HG03103 (cell line): ENCODE results near the gene IER5L.
"Not testable (repeated sequence)": the region's sequence is repeated elsewhere in the genome, so short reads cannot be mapped to it uniquely, and the experiment has no call there.

Experiments used
- ATAC-seq: cut with Tn5 transposase; IDR thresholded peaks from one replicate; pipeline ENCODE4 v1.9.1; 2021; ENCODE audit warnings: low read depth; ENCODE audit not compliant: unreplicated experiment

The IER5L gene

GRCh38 chr9:129204840-129205239, 26.8 kb upstream of the IER5L start:
- no peak for ATAC-seq

DNA sequence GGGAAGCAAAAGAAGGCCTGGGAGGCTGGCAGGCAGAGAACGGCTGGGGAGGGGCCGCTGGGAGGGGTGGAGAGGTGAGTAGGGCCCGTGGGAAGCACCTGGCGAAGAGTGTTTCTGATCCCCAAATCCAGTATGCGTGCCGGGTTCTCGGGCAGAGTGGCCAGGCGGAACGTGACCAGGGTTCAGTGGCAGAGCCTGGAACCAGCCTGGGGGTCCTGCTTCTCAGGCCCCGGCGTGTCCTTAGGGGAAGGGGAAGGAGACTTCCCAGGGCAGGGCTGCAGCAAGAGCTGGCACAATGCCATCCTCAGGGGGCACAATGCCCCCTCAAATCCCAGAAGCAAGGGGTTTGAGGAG, 25.5 kb upstream of the IER5L start:
- no peak for ATAC-seq

GRCh38 chr9:129202613-129203555, 24.8 kb upstream of the IER5L start:
- ATAC-seq = peak; percentile 79

DNA sequence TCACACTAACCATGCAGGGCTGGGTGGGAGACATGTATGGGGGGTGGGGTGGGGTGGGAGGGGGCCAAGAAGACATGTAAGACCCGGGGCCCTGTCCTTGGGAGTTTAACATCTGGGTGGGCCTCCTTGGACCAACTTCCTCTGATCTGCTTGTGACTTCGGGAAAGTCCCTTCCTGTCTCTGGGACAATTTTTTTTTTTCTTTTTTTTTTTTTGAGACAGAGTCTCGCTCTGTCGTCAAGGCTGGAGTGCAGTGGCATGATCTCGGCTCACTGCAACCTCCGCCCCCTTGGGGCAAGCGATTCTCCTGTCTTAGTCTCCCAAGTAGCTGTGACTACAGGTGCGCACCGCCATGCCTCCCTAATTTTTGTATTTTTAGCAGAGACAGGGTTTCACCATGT, 23.8 kb upstream of the IER5L start:
- no peak for ATAC-seq

DNA sequence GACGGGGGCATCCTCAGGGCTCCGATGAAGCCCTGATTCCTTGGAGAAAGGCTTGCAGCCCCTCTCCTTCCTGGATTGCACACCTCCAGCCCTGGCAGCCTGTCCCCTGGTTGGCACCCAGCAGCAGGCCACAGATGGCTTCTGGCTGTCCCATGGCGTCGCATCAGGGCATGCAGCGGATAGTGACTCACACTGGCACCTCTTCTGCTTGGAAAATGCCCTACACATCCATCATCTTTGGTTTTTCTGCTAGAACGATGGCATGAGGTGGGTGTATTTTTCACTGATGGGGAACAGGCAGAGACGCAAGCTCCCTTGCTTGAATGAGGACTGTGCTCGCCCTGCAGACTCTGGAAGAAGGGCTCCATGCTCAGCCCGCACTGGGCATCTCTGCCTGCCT, 23.2 kb upstream of the IER5L start:
- no peak for ATAC-seq

DNA sequence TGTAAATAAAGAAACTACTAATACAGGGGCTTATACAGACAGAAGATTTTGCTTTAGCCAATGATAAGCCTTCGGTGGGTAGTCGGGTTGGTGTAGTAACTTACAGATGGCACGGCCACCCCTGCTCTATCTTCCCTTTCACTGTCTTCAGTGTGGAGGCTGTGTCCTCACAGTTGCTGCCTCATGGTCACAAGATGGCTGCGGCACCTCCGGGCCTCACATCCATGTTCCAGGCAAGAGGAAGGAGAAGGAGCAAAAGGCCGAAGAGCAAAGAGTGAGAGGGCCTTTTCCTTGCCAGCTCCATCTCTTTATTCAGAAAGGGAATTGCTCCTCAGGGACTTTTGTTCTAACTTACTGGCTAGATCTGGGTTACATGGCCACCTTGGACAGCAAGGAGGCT, 22.2 kb upstream of the IER5L start:
- ATAC-seq = no peak

DNA sequence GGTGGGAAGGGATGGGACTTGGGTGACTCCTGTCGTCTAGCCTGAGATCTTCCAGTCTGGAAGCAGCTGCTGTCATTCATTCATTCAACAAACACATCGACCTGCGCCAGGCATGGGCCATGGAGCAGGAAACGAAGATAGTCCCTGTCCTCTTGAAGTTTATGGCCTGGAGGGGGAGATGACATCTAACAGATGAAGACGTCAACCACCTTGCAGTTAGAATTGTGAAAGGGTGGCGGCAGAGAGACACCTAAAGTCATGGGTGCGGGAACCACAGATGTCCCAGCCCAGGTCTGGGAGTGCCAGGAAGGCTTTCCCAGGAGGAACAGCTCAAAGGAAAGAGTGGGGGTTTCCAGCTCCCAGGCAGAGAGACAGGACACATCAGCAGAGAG, 21.0 kb upstream of the IER5L start:
- no peak for ATAC-seq

GRCh38 chr9:129198319-129199043, 20.4 kb upstream of the IER5L start:
- no peak for ATAC-seq

DNA sequence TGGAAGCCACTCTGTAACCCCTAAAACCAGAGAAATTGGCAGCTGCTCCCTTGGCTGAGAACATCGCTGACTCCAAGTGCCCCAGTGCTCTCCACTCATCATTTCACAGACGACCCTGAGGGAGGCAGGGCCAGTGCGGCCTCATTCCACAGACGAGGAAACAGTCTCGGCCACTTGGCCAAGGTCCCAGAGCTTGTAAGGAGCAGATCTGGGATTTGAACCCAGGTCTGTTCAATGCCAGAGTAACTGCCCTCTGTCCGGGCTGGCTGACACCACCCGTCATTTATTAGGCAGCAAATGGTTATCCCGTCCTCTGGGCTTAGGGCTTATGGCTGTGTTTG, 19.9 kb upstream of the IER5L start:
- no peak for ATAC-seq

- ATAC-seq = not testable (repeated sequence)
These were observed 19.0 kb upstream of the IER5L start for GRCh38 chr9:129197045-129197444.

DNA sequence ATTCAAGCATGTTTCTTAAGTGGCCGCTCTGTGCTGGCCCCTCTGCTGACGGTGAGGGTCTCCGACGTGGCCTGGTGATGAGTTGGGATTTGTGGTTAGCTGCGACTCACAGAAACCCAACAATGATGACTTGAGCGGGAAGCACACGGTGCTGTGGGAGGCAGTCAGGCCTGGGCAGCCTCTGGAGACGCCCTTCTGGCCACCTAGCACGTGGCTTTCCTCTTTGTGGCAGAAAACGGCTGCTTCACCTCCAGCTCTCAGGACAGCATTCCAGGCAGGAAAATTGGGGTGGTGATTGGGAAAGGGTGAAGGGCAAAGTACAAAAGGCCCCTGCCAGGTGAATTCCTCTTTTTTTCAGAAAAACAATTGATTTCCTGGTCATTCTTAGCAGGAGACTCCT, 17.5 kb upstream of the IER5L start:
- ATAC-seq = no peak

DNA sequence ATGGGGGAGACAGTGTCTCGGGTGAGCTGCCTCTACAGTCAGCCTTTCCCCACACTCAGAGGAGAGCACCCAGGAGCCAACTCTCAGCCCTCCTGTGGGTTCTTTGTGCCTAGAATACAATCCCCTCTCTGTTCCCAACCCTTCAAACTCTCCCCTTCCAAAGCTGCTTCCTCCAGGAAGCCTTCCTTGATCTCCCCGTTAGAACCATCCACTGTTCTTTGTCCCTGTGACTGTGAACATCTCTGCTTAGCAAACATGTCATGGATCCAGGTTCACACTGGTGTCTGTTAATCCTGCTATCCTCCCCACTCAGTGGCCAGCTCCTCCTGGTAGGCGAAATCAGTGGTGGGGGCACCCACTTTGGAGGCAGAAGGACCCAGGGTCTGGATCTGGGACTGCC, 16.2 kb upstream of the IER5L start:
- ATAC-seq = no peak

DNA sequence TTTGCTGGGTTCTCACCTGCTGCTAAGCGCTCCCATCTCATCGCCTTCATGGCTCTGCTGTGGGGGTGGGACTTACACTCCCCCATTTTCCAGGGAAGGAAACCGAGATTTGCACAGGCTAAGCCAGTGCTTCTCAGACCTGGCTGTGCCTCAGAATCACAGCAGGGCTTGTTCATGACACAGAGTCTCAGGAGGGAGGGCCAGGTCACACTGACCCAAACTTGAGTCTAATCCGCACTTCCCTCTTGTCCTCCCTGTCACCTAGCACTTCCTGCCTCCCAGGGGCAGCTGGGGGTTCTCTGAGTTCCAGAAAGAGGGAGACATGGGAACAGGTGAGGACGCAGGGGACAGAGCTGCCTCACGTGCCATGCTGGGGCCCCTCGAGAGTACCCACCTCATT, 15.6 kb upstream of the IER5L start:
- no peak for ATAC-seq

DNA sequence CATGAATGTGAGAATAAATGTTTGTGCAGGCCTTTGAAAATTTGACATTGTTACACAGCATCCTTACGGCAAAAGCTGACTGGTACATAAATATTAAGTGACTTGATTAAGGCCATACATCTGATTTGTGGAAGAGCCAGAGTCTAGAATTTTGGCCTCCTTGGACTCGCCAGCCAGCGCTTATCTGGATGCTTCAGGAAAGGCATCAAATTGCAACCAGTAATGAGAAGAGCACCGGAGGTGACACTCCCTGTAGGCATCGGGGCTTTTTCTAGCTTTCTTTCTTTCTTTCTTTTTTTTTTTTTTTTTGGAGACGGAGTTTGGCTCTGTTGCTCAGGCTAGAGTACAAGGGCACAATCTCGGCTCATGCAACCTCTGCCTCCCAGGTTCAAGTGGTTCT, 13.2 kb upstream of the IER5L start:
- ATAC-seq = no peak

GRCh38 chr9:129189971-129190370, 11.9 kb upstream of the IER5L start:
- ATAC-seq = not testable (repeated sequence)

DNA sequence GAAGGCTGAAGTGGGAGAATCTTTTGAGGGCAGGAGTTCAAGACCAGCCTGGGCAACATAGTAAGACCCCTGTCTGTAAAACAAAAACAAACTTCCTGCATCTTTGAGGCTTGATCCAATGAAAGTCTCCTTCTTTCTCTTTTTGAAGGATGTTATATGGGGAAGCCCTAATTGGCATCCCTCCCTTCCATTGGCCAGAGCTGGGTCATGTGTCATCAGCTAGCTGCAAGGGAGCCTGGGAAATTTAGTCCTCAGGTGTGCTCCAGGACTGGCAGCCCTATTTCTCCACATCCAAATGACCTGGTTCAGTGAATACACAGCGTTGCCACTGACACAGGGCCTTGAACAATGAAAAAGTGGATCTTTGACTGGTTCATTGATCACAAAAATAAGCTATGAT, 9.0 kb upstream of the IER5L start:
- ATAC-seq = no peak

- no peak for ATAC-seq
These were observed 7.9 kb upstream of the IER5L start for GRCh38 chr9:129185991-129186390.

DNA sequence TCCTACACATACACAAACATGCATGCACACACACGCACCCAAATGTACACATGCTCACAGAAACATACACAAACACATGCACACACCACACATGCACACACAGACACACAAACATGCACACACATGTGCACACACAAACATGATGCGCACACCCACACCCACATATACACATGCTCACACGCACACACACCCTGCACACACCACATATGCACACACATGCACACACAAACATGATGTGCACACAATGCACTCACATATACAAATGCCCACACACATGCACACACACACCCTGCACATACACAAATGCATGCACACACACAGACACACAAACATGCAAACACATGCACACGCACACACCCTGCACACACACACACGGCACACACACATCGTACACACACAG, 7.3 kb upstream of the IER5L start:
- ATAC-seq = no peak

DNA sequence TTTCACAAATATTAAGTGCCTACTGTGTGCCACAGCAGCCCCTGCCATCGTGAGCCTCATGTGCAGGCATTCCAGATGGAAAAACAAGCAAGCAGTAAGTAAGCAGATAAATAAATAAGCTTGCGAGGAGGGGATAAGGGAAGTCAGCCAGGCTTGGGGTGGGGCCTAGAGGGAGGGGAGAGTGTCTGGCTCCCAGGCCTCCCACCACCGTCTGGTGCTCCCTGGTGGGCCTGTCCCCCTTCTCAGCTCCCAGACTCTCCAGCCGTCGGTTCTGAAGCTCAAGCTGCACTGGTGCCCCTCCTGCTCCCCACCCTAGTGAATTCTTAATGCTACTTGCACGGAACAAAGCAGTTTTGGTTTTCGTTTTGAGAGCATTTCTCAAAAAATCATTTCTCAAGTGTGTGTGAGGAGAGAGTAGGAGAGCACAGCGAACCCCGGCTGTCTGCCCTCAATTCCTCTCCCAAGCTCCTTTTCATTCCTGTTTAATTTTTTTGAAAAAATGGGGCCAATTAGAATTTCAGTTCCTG, 6.6 kb upstream of the IER5L start:
- no peak for ATAC-seq

DNA sequence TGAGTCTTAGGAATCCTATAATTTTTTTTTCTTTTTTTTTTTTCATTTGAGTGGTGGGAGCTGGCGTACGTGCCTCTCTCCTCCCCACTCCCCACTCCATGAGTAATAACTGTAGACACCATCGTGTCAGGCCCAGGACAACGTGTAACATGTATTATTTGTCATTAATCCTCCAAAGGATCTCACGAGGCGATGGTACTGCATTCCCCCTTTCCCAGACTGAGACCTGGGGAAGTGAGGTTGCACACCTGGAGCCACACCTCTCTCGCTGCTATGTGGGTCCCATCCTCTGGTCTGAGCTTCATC, 6.1 kb upstream of the IER5L start:
- ATAC-seq = no peak

GRCh38 chr9:129183495-129184218, 5.6 kb upstream of the IER5L start:
- no peak for ATAC-seq
